ELR (cell line): ENCODE data around the gene SLC22A7.
"Not testable (repeated sequence)": the region's sequence is repeated elsewhere in the genome, so short reads cannot be mapped to it uniquely, and the experiment has no call there.

ENCODE experiments used
- DNase-seq: peaks from one replicate; pipeline ENCODE4 v3.0.0-alpha.2; 2015; ENCODE audit warnings: low read depth

Gene SLC22A7

GRCh38 chr6:43302126-43302525, 4.1 kb downstream of the SLC22A7 start:
- DNase-seq, result no peak

DNA sequence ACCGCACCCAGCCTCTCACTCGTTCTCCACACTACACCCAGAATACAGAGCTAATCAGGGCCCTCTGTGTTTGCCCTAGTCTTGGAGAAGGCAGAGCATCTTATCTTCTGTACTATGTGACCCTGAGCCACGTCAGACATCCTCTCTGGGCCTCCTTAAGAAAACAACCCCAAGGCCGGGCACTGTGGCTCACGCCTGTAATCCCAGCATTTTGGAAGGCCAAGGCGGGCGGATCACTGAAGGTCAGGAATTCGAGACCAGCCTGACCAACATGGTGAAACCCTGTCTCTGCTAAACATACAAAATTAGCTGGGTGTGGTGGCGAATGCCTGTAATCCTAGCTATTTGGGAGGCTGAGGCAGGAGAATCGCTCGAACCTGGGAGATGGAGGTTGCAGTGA, 4.9 kb downstream of the SLC22A7 start:
- DNase-seq, result not testable (repeated sequence)

DNA sequence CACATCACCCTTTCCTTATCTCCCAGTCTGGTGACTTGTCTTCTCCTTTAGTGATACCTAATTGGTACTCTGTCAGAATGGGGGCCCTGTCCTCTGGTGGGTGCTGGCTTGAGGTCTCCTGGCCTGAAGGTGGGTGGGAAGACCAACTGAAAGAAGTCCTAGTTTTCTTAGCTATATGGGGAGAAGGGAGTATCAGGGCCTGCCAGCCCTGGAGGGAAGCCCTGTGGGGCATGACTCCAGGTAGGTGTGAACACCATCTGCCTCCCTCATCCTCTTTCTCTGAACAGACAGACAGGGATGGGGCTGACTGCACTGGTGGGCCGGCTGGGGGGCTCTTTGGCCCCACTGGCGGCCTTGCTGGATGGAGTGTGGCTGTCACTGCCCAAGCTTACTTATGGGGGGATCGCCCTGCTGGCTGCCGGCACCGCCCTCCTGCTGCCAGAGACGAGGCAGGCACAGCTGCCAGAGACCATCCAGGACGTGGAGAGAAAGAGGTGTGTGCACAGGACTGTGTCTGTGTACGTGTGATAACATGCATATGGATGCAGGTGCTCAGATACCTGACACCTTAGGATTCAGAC, 5.8 kb downstream of the SLC22A7 start:
- no peak for DNase-seq

DNA sequence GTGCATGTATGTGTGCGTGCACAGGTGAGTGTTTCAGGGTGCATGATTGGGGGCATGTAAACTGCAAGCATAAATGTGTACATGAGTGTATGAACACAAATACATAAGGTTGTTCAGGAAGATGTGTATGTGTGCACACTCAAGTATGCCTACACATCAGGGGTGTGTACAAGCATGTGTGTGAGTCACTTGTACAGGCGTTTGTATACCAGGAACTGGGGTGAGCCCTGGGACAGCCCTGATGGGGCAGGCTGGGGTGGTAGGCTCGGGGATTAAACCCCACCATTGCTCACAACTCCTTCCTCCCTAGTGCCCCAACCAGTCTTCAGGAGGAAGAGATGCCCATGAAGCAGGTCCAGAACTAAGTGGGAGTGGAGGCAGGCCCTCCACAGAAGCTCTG, 6.3 kb downstream of the SLC22A7 start:
- DNase-seq, result no peak

GRCh38 chr6:43304882-43305281, 6.8 kb downstream of the SLC22A7 start:
- DNase-seq, result no peak

GRCh38 chr6:43306086-43306485, 8.0 kb downstream of the SLC22A7 start:
- DNase-seq, result no peak

DNA sequence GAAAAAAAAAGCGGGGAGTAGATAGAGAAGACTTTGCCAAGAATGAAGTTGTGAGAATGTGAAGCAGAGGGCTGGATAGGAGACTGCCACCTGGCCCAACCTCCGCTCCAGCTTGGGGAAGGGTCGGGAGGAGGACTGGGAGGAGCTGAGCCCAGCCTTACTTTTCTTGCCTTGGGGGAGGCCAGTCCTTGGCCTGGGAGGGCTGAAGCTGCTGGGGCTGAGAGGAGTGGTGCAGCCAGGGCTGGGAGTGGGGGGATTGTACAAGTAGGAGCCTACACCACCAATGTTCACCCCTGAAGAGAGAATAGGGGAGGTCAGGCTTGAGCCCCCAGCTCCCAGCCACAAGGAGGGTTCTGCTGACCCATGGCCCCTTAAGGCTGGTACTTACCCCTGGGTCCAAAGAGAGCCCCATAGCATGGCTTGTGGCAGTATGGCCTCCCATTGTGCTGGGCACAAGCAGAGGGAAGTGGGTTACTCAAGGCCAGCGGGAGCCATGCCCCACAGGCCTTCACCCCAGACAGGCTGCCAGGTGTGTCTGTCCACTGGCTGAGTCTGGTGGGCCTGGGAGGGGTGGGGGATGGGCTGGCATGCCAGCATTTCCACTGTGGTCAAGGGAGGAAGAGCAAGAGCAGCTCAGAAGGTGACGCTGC, 9.5 kb downstream of the SLC22A7 start:
- DNase-seq, result no peak

- DNase-seq, result peak; percentile 21
These were observed 10.3 kb downstream of the SLC22A7 start, which contains the start of gene CRIP3 for GRCh38 chr6:43308101-43308989. Gene CRIP3, minus strand, starts transcription at chr6:43308826. Its CDS starts 34 bp downstream, at chr6:43308792.

- DNase-seq, result no peak
These were observed 11.0 kb downstream of the SLC22A7 start for GRCh38 chr6:43308990-43309477.

- no peak for DNase-seq
These were observed 12.1 kb downstream of the SLC22A7 start for GRCh38 chr6:43310134-43310533.

- DNase-seq, result no peak
These were observed 12.6 kb downstream of the SLC22A7 start for GRCh38 chr6:43310624-43311023.

GRCh38 chr6:43311666-43312065, 13.6 kb downstream of the SLC22A7 start:
- no peak for DNase-seq

- DNase-seq, result no peak
These were observed 15.8 kb downstream of the SLC22A7 start for GRCh38 chr6:43313813-43314212.

GRCh38 chr6:43318011-43318410, 20.0 kb downstream of the SLC22A7 start:
- DNase-seq, result no peak

DNA sequence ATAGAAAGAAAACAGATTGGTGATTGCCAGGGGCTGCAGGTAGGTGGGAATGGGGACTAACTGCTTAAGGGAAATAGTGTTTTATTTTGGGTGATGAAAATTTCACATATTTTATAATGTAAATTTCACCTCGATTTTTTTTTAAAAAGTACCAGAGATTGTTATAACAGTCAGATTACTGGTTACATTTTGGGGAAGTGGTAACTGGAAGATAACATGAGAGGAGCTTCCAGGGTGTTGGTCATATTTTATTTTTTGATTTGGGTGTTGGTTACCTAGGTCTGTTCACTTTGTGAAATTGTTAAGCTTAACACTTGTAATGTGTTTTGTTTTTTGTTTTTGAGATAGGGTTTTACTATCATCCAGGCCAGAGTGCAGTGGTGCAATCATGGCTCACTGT, 27.8 kb downstream of the SLC22A7 start:
- DNase-seq, result no peak

GRCh38 chr6:43328528-43328927, 30.5 kb downstream of the SLC22A7 start:
- DNase-seq, result no peak

- no peak for DNase-seq
These were observed 33.4 kb downstream of the SLC22A7 start for GRCh38 chr6:43331470-43331869.

DNA sequence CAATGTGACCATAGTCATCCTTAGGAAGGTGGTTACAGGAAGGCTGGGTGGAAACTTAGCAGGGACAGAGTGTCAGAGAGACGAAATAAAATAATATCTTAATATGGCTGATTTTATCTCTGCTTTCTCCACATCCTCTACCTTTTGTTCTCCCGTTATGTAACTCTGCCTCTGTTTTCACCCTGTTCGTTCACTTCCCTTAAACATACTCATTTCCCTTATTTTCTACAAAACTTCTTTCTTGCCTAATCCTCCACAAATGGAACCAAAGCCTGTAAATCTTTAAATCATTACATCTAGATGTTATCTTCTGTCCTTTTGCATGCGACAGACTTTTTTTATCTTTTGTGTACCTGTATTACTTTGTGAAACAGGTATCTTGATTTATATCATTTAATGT, 33.8 kb downstream of the SLC22A7 start:
- DNase-seq, result no peak

GRCh38 chr6:43334466-43335095, 36.5 kb downstream of the SLC22A7 start:
- peak; percentile 82 for DNase-seq

DNA sequence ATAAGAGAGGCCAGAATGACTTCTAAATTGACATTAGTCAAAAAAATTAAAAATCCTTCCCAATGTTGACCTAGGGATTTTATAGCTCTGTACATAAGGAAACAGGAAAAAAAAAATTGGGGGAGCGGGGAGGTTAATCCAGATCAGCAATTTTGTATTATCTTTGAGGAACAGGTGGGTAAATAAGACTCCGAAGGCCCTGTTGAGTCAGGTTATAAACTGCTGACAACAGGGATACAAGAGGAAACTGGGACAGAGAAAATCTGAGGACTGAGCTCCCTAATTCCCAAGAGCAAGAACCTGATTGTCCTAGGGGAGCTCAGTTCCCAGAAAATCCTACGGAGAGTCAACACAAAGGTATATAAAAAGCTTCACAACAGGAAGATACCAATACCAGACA, 37.4 kb downstream of the SLC22A7 start:
- no peak for DNase-seq

GRCh38 chr6:43336382-43336781, 38.3 kb downstream of the SLC22A7 start:
- no peak for DNase-seq

DNA sequence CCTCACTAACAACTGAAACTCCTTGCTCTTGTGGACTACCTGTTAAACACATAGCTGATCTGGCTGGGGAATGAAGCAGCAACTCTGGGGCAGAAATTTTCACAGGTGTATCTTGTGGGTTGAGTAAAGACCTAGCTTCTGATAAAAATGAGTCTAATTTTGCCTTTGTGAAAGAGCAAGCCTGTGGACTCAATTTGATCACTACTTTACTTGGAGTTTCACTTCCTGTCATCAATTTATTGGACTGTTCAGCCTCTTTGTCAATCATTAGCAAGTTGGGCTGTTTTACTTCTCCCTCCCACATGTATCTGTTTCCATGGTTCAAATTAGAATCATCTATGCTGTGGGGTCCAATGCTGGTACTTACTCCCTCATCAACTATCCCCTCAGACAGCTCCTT, 40.2 kb downstream of the SLC22A7 start:
- DNase-seq, result no peak
